NOMO-1 (cell line): ENCODE data around the gene SRRM3.
"Not testable (repeated sequence)": the region's sequence is repeated elsewhere in the genome, so short reads cannot be mapped to it uniquely, and the experiment has no call there.

Experiments
- DNase-seq, 2 experiments: peaks; one replicate each; lab custom pipeline; 2025; ENCODE audit not compliant: unreplicated experiment in 2 of 2; lab: John Stamatoyannopoulos, UW

SRRM3 gene

DNA sequence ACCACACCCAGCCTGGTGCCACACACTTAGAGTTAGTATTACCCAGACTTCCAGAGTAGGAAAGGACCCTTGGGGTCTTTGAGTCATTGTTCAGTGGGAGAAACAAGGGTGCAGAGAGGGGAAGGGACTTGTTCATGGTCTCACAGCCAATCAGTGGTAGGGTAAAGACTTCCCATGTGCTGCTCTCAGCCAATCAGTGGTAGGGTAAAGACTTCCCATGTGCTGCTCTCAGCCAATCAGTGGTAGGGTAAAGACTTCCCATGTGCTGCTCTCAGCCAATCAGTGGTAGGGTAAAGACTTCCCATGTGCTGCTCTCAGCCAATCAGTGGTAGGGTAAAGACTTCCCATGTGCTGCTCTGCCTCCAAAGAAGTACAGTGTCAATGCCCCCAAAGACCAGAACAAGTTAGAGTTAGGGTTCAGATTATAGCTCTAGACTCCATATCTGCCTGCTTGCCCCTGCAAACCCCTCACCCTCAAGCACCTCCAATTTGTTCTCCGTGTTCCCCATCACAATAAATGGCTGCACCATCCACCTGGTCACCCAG, 25.3 kb downstream of the SRRM3 start:
- not testable (repeated sequence) for DNase-seq

DNA sequence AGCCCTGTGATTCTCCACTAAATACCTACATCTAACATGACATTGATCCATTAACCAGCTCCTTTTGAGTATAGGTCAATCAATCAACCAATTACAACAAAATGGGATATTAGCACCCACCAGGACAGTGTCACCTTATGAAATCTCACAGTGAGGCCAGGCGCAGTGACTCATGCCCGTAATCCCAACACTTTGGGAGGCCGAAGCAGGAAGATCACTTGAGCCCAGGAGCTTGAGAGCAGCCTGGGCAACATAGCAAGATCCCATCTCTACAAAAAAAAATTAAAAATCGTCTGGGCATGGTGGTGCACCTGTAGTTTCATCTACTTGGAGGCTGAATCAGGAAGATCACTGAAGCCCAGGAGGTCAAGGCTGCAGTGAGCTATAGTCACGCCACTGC, 28.5 kb downstream of the SRRM3 start:
- DNase-seq: no peak

DNA sequence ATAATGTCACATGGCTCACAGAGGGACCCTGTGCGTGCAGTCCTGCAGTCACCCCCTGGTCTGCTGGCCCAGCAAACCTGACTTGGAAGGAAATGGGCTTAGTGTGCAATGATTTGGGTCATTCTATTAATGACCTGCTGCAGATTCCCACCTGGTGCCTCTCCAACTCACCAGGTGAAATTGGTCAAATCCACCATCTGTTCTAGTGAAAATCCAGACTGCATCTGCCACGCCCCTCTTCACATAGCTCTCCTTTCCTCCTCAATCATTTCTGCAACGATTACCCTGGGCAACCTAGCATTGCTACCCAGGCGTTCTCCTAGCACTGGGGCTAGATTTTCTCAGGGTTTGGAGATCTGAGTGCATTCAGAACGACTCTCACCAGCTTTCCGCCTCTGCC, 29.4 kb downstream of the SRRM3 start:
- DNase-seq: no peak

DNA sequence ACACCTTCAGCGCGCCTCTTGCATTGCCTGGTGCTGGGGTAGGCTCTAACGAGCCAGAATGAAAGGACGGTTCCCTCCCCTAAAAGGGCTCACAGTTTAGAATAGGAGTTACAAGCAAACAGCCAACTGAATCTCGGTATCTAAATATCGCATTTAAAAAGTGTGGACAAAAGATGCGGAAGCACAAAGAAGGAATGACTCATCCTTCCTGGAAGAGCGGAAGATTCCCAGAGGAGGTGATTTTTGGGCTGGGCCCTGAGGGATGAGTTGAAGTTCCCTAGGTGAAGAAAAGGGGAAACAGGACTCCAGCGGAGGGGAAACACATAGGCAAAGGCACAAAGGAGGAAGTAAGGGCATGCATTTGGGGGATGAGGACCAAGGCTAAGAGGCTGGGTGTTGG, 29.9 kb downstream of the SRRM3 start:
- peak; percentile 25 to 40 for DNase-seq

DNA sequence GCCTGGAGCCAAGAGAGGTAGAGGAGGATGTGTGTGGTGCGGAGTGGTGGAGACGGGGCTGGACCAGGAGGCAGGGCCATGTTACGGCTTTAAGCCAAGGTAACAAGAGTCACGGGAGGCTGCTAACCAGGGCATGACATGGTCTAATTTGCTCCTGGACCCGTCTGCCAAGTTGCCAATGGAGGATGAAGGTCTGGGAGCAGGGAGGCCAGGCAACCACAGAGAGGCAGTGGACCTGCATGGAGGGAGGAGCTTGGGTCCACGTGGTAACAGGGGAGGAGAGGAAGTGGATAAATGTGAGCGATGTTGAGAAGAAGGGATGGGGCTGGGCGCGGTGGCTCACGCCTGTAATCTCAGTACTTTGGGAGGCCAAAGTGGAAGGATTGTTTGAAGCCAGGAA, 31.0 kb downstream of the SRRM3 start:
- no peak for DNase-seq

DNA sequence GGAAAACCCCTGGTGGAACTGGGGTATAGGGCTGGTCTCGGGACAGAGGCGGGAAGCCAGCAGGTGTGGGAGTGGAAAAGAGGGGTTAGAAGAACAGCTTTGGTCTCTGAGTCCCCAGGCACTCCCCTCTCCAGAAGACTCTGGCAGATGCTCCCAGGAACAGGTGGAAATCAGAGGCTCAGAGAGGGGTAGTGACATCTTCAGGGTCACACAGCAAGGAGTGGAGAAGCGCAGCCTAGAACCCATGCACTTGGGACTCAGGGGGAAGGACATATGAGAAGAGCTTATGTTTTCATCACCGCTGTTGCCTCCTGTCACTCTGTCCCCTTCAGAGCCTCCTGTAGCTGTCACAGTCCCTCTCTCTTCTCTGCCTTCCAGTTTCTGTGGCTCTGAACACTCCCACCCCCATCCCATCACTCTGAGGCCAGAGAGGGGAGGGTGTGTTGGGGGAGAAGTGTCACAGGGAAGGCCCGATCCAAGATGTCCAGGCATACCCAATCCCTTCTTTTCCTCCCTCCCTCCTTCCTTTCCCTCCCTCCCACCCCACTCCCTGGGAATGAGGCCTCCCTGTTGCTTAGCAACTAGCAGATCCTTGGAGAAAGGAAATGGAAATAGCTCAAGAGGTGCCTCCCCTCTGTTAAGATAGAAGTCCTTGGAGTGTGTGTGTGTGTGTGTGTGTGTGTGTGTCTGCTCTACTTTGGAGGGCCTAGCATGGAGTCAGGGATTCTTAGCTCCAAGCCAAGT, 32.0 kb downstream of the SRRM3 start:
- DNase-seq: no peak

DNA sequence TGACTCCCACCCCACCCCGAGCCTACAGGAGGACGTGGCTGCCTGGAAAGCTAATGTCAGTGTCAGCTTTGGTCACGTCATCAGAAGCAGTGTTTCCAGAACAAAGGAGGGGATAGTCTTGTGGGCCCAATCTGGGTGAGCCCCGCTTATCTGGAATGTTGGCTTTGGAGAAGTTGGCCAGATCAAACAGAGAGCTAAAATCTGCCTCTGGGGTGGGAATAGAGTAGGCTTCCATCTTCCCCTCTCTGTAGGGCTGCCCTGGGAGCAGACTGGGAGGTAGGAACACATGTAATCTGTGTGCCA, 32.5 kb downstream of the SRRM3 start:
- no peak for DNase-seq

DNA sequence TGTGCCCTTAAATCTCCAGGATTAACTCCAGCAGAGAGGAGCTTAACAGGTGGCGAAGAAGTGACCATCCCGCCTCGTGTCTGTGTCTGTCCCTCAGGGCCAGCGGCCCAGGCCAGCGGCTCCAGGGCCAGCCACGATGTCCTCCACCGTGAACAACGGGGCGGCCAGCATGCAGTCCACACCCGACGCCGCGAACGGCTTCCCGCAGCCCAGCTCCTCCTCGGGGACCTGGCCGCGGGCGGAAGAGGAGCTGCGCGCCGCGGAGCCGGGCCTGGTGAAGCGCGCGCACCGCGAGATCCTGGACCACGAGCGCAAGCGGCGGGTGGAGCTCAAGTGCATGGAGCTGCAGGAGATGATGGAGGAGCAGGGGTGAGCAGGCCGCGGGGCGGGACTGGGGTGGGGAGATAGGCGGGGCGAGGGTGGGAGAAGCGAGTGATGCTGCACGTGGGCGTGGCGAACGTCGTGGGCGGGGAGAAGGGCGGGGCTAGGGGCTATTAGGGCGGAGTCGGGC, 33.3 kb downstream of the SRRM3 start:
- peak; percentile 83 to 92 for DNase-seq

DNA sequence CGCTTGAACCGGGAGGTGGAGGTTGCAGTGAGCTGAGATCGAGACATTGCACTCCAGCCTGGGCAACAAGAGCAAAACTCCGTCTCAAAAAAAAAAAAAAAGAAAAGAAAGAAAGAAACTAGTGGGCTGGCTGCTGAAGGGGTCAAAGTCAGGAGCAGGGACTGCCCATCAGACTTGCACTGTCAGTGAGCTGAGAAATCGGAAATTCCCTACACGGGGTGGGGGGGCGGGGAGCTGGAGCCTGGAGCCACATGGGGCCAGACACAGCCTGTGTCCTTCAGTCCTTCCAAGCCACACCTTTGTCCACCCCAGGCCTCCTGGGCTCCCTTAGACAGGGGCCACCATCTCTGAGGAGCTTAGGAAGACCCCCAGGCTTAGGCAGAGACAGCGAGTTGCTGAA, 34.5 kb downstream of the SRRM3 start:
- no peak for DNase-seq

DNA sequence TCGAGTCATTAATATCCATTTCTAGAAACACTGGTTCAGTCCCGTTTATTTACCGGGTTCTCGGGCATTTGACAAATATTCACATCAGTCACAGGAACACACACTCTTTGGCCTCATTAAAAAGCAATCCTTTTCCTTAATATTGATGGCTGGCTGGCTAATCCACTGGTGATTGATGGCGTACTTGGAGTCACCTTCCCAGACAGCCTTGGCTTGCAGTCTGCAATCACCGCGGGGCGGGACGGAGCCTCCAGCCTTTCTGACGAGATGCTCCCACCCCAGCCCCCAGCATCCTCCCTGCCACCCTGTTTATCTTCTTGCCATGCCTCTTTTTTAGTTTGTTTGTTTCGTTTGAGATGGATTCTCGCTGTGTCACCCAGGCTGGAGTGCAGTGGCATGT, 36.6 kb downstream of the SRRM3 start:
- no peak for DNase-seq

DNA sequence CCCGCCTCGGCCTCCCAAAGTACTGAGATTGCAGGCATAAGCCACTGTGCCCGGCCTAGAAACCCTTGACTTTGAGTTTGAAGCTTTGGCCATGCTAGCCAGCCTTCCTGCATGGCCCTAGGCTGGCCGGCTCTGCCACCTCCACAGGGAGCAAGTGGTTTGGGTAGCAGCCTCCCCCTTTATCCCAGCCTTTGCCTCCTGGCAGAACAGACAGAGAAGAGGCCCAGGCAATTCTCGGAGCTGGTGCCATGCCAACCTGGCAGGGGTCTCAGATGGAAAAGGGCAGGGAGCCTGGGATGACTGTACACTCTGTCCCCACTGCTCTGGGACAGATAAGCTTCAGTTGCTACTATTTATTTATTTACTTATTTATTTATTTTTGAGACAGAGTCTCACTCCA, 39.4 kb downstream of the SRRM3 start:
- no peak for DNase-seq

DNA sequence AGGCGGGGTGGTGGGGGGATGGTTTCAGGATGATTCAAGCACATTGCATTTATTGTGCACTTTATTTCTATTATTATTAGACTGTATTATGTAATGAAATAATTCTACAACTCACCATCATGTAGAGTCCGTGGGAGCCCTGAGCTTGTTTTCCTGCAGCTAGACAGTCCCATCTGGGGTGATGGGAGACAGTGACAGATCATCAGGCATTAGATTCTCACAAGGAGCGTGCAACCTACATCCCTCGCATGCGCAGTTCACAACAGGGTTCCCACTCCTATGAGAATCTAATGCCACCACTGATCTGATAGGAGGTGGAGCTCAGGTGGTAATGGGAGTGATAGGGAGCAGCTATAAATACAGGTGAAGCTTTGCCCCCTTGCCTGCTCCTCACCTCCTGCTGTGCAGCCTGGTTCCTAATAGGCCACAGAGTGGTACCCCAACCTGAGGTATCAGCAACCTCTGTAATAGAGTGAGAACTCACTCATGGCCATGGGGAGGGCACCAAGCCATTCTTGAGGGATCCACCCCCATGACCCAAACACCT, 40.9 kb downstream of the SRRM3 start:
- DNase-seq: not testable (repeated sequence)

DNA sequence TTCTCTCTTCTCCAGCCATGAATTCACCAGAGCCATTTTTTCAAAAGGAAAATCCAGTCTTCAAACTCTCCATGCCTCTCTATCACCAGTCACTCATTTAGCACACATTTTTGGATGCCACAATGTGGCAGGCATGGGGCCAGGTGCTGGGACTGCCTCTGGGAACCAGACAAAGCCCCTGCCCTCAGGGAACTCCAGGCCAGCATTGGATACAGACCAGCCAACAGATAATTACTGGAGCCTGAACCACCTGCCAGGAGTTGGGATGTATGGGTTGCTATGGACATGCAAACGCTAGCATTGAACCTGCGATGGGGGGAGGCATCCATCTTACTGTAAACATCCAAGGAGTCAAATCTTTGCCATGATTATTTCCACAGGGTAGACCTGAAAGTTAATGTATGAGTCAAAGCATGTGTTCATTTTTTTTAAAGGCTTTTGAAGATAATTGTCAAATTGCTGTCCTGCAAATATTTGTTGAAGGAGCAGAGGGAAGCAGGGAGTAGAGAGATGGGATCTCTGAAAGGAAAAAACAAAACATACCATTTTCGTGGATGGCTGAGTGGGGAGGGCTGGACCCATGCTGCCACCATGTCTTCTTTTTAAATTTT, 43.2 kb downstream of the SRRM3 start:
- no peak for DNase-seq

DNA sequence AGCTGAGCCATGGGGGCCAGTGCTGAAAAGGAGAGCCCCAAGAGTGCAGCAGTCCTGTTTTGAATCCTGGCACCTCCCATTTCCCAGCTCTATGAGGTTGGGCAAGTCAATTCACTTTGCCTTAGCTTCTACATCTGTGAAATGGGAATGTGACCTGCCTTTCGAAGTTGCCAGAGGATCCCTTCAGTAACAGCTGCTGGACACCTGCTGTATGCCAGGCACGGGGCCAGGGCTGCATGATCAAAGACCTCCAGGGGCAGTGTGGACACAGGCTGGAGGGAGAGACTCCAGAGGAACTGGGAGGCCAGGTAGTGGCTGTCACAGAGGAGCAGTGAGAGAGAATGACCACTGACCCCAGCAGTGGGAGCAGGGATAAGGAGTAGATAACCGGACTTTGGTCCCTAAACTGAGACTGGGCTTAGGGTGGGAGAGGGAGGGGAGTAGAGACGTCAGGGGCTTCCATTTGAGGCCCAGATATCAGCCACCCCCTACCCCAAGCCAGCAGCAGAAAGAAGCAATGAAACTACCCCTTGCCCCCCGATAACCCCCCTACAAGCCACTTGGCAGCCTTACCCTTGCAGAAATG, 45.2 kb downstream of the SRRM3 start:
- no peak for DNase-seq

DNA sequence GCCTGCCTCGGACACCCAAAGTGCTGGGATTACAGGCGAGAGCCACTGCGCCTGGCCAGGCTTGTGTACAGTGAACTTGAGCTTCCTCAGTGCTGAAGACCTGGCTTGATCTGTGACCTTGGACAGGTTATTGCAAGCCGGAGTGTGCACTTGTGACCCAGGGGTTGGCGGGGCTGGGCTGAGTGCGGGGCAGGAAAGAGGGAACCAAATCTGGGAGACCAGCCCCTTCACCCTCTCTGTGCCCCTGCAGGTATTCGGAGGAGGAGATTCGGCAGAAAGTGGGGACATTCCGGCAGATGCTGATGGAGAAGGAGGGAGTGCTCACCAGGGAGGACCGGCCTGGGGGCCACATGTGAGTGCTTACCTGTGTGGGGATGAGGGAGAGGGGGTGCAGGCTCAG, 46.2 kb downstream of the SRRM3 start:
- DNase-seq: no peak

DNA sequence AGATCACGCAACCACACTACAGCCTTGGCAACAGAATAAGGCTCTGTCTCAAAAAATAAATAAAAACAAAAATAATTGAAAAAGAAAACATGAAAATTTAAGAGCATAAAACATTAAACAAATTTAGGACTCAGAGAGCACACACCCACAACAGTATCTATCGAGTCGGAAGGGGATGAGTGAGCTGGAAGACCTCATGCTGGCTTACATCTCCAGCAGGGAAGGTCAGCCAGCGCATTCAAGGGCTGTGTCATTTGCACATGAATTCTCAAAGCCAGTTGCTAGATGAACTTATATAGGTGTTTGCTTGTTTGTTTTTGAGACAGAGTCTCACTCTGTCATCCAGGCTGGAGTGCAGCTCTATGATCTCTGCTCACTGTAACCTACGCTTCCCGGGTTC, 50.3 kb downstream of the SRRM3 start:
- DNase-seq: no peak

DNA sequence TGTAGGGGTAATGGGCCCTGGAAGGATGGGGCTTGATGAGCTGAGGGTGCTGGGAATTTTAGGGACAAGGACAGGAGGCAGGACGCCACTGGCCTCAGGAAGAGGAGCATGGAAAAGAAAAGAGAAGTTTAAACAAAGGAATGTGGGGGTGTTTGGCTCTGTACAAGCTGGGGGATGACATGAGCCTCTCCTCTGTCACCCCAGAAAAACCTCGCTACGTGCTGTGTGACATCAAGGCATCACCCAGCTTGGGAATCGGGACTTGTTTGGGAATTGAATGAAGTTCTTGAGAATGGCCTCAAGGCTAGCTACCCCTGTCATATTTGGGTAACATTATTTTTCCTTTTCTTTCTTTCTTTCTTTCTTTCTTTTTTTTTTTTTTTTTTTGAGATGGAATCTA, 53.1 kb downstream of the SRRM3 start:
- DNase-seq: no peak

DNA sequence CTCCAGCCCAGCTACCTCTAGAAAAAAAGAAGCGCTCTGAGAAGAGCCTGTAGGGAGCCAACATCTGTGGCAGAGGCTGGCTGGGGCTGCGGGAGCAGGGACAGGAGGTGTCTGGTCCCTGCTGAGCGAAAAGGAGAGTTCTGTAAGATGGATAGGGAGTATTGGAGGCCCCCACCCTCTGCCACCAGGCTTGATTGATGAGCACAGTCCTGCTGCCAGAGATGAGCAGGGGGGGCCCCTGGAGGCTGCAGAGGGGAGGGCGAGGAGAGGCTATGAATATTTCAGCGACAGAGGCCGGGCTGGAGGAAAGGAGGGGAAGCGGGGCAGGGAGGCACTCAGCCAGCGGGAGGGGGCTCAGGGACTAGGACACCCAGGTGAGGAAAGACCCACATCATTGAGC, 56.3 kb downstream of the SRRM3 start:
- DNase-seq: no peak

DNA sequence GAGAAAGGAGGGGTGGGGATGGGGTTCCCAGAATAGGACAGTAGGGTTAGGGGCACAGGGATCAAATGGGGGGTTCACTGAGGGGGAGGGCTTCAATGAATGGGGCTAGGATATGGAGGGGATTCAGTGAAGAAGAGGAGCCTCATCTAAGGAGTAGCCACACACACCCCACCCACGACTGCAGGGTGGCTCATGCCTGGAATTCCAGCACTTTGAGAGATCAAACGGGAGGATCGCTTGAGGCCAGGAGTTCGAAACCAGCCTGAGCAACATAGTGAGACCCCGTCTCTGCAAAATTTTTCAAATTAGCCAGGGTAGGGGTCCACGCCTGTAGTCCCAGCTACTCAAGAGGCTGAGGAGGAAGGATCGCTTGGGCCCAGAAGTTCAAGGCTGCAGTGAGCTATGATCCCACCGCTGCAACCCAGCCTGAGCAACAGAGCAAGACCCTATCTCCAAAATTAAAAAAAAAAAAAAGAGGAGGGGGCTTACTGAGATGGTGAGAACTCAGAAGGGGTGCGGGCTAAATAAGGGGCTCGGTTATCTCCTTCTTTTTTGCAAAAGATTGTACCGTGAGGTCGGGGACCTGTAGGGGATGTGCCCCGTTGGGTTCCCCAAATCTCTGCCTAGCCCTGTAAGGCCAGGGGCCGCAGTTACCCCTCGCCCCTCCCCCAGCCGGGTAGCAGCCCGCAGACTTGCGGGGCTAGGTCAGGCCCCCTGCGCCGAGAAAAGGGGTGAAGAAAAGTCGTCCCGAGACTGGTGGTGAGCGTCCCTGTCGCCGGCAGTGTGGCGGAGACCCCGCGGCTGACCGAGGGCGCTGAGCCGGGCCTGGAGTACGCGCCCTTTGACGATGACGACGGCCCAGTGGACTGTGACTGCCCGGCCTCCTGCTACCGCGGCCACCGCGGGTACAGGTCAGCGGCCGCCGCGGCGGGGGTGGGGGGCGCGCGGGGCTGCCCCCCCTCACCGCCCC, 57.7 kb downstream of the SRRM3 start:
- DNase-seq: no peak

DNA sequence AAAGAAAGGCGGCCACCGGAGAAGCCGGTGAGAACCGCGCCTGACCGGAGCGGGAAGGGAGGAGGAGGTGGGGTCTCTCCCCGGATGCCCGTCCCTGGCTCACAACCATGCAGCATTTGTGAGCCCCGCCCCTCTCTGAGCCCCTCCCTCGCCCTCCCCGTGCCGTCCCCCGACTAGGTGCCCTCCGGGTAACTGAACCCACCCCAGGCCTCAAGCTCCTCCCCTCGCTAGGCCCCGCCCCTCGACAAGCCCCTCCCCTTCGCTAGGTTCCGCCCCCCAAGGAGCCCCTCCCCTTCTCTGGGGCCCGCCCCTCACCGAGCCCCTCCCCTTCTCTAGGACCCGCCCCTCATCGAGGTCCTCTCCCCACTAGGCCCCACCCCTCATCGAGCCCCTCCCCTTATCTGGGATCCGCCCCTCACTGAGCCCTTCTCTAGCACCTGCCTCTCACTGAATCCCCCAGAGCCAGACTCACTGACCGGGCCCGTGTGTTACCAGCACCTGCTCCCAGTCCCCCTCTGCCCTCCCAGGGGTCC, 58.5 kb downstream of the SRRM3 start:
- DNase-seq: no peak
